Activated CD8-positive, alpha-beta memory T cell treated with anti-CD3 and anti-CD28 coated beads, Interleukin-2, amount 50 U/mL, for 4 hours (primary cell): ENCODE measurements around the gene ADRA2B.
"Not testable (repeated sequence)": the region's sequence is repeated elsewhere in the genome, so short reads cannot be mapped to it uniquely, and the experiment has no call there.

Experiments
- DNase-seq: peaks from one replicate; pipeline ENCODE4 v3.0.0-alpha.2; 2020

Gene ADRA2B

DNA sequence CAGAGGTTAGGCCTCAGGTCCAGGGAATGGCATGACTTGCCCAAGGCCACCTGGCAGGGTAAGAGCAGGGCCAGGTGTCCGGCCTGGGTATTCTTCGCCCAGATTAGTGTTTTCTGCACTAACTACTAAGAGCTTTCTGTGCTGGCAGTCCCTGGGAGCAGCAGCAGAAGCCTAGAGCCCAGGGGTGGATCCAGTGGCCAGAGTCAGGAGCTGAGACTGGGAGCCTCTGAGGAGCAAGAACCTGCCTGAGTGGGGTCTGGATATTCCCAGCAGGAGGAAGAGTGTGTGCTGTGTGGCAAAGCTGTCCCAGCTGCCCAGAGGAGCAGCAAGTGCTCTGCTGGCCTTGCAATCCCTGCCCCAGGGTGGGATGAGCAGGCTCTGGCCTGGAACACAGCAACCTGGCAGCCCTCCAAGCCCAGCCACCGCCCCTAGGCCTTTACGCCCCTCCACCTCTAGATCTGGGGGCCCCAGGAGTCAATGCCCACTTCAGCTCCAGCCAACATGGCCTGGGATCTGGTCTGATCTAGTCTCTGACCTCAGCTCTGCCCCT lies 50.9 kb downstream of the ADRA2B start:
- no peak for DNase-seq

DNA sequence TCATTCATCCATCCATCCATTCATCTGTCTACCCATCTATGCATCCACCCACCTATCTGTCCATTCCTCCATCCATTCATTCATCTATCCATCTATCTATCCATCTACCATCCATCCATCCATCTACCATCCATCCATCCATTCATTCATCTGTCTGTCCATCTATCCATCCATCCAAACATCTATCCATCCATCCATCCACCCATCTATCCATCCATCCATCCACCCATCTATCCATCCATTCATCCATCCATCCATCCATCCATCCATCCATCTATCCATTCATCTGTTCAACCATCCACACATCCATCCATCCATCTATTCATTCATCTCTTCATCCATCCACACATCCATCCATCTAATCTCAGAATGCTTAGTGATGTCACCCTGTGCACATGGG lies 51.6 kb downstream of the ADRA2B start:
- DNase-seq = not testable (repeated sequence)

DNA sequence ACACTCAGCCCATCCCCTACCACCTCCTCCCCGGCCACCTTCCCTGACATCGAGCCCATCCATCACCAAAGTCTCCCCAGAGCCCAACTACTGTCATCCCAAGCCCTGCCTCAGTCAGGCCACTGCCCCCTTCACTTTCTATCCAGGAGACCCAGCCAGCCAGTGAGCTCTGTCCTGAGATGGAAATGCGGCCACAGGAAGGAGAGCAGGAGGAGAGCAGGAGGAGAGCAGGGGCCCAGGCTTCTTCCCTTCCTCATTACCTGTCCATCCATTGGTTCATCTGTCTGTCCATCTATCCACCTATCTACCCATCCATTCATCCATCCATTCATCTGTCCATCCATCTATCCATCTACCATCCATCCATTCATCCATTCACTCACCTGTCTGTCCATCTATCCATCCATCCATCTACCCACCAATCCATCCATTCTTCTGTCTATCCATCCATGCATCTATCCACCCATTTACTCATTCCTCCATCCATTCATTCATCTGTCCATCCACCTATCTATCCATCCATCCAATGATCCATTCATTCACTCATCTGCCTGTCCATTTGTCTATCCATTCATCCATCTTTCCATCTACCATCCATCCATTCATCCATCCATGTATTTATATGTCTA lies 52.2 kb downstream of the ADRA2B start:
- DNase-seq = not testable (repeated sequence)

DNA sequence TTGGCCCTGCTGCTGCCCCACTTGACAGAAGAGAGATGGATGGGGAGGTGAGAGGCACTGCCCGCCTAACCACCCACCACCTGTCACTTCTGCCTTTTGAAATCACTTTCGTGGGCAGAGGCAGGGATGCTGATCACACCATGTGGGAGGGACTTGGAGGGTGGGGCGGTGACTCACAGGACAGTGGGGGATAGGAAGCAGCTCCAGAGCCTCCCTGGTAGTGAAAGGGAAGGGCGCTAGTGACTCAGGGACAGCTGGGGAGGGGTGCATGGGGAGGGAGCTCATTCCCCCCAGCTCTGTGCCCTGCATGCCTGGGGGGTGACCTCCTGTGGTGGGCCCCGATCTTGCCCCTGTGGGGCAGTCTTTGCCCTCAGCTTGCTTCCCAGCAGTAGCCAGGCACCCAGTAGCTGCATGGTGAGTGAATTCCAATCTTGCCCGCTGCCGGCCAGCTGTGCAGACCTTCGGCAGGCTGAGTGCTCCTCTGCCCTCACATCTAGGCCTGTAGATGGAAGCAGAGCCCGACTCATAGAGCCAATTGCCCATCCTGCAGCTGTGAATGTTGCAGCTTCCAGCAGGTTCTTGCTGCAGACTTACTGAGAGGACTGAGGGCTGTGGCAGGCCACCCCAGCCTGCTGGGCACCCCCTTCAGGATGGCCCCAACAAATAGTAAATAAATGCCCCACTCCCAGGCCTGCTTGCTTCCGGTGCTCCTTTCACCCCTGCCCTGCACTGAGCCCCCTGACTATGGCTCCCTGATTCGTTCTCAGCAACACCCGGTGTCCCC lies 53.1 kb downstream of the ADRA2B start:
- not testable (repeated sequence) for DNase-seq
